ENCODE results near the gene EPB41L2. TPM values are rescaled to one million over a fixed set of nuclear protein-coding genes. Genes with fewer than 3 reads are reported as not detected.

Gene EPB41L2
- total RNA-seq, 1 experiment from 2014 or later: 91.7 TPM

DNA sequence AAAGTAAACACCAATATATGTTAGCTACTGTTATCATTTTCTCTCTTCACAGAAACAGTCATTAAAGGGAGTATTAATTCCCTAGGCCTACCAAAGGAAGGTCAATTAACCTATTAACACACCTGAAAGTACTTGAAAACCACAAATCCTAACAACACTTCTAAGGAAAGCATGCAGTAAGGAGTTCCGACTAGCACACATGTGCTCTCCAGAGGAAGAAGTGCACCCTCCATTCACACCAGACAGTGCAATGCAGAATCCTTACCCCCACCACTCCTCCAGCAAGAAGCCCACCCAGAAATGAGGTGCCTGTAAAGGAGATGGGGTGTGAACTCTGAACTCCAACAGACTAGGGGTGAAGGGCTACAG is 58.7 kb downstream of the EPB41L2 start:
- ChIA-PET POLR2A (no interaction called here), CTCF (no interaction called here)
- no TSS peak for BruUV-seq (replicated peaks)
- Mint-ChIP-seq H3K4me3 (ENCODE audit: unreplicated experiment) (no peak overlapping the region), H3K4me1 (ENCODE audit: low read depth, unreplicated experiment) (peaks cover 22% of the 10 kb centered on the region), H3K27me3 (ENCODE audit: insufficient read depth, unreplicated experiment) (no peaks in the 10 kb centered on the region), H3K9me3 (ENCODE audit: unreplicated experiment) (peaks cover 29% of the 10 kb centered on the region), H3K27ac (ENCODE audit: unreplicated experiment) (no peak overlapping the region), H3K36me3 (ENCODE audit: insufficient read depth, unreplicated experiment) (peaks cover 11% of the 10 kb centered on the region)
- Histone ChIP-seq H3K9me3 (peaks cover 20% of the 10 kb centered on the region), H3K4me1 (peaks cover 16% of the 10 kb centered on the region), H3K4me3 (ENCODE audit: low read depth, low read length) (no peak overlapping the region), H3K36me3 (ENCODE audit: control insufficient read depth, insufficient read depth, low read length) (no peaks in the 10 kb centered on the region), H3K27me3 (replicated peaks; ENCODE audit: control insufficient read depth, insufficient read depth, low read length) (no peaks in the 10 kb centered on the region)
- TF ChIP-seq, protein P1, sequence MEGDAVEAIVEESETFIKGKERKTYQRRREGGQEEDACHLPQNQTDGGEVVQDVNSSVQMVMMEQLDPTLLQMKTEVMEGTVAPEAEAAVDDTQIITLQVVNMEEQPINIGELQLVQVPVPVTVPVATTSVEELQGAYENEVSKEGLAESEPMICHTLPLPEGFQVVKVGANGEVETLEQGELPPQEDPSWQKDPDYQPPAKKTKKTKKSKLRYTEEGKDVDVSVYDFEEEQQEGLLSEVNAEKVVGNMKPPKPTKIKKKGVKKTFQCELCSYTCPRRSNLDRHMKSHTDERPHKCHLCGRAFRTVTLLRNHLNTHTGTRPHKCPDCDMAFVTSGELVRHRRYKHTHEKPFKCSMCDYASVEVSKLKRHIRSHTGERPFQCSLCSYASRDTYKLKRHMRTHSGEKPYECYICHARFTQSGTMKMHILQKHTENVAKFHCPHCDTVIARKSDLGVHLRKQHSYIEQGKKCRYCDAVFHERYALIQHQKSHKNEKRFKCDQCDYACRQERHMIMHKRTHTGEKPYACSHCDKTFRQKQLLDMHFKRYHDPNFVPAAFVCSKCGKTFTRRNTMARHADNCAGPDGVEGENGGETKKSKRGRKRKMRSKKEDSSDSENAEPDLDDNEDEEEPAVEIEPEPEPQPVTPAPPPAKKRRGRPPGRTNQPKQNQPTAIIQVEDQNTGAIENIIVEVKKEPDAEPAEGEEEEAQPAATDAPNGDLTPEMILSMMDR (IDR thresholded peaks at IDR 0.05; ENCODE audit: insufficient read depth in 1 of 2, low read depth in 1 of 2, low read length in 1 of 2, severe bottlenecking in 1 of 2, unreplicated experiment in 1 of 2): no peak
- no peak for DNase-seq
- intact Hi-C loops (cut with micrococcal nuclease; ENCODE audit: unreplicated experiment): no loop called here

DNA sequence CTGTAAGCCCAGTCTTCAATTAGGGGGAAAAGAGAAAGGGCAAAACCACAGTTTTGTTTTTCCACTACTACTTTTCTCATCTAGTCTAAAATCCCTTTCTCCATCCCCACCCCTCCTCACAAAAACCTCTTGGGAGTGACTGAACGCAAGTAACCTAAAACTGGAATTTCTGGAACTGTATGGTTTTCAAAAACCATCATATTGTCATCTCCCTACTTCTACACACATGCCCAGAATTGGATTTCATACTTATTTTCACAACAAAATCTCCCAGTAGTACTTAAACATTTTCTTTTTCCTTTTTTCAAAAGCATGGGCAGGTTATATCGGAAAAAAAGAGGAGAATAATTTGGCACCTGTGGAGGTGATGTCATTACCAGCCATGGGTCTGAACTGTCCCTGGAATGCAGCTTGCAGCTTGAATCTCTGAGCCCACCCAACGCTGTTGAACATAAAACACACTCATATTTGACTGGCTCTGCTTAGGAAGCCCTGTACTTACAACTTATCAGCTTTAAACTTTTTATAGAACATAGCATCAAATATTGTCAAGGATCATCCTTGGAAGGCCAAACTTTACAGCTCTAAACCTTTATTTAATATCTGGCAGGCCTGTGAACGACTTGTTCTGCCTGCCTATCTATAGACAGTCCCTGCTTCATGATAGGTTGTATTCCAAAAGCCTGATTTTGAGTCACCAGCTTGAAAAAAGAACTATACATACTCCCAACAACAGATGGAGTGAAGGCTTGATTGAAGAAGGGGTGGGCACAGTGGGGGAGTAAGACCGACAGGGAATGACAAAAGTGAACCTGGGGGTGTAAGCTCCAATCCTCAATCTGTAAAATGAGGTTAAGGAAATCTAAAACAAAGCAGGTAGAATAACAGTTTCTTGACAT is 59.3 kb downstream of the EPB41L2 start:
- Mint-ChIP-seq H3K27me3 (ENCODE audit: insufficient read depth, unreplicated experiment) (no peaks in the 10 kb centered on the region), H3K36me3 (ENCODE audit: insufficient read depth, unreplicated experiment) (peaks cover 10% of the 10 kb centered on the region), H3K9me3 (ENCODE audit: unreplicated experiment) (peaks cover 24% of the 10 kb centered on the region), H3K27ac (ENCODE audit: unreplicated experiment) (no peak overlapping the region), H3K4me1 (ENCODE audit: low read depth, unreplicated experiment) (peaks cover 22% of the 10 kb centered on the region), H3K4me3 (ENCODE audit: unreplicated experiment) (no peak overlapping the region)
- intact Hi-C loops (cut with micrococcal nuclease; ENCODE audit: unreplicated experiment): no loop called here
- Histone ChIP-seq H3K27me3 (replicated peaks; ENCODE audit: control insufficient read depth, insufficient read depth, low read length) (no peaks in the 10 kb centered on the region), H3K4me1 (peaks cover 16% of the 10 kb centered on the region), H3K36me3 (ENCODE audit: control insufficient read depth, insufficient read depth, low read length) (no peaks in the 10 kb centered on the region), H3K4me3 (ENCODE audit: low read depth, low read length) (no peak overlapping the region), H3K9me3 (peaks cover 20% of the 10 kb centered on the region)
- ChIA-PET POLR2A (no interaction called here), CTCF (no interaction called here)
- DNase-seq: no peak
- BruUV-seq (replicated peaks): no TSS peak
- TF ChIP-seq, protein P1 (IDR thresholded peaks at IDR 0.05; ENCODE audit: insufficient read depth in 1 of 2, low read depth in 1 of 2, low read length in 1 of 2, severe bottlenecking in 1 of 2, unreplicated experiment in 1 of 2): no peak

DNA sequence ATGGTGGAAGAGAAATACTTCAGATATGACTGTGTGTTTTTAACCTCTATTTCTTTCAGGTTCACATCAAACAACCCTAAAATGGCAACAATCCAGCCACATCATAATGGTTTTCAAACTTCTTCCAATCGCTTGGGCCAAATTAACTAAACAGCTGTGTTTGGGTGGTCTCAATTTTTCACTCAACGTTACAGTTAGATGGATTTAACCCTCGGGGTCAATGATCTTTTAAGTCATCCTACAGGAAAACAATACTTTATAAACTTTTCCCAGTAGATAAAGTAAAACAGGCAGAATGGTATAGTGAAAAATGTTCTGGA is 60.4 kb downstream of the EPB41L2 start:
- DNase-seq: no peak
- Mint-ChIP-seq H3K27me3 (ENCODE audit: insufficient read depth, unreplicated experiment) (no peaks in the 10 kb centered on the region), H3K4me3 (ENCODE audit: unreplicated experiment) (no peak overlapping the region), H3K27ac (ENCODE audit: unreplicated experiment) (no peak overlapping the region), H3K9me3 (ENCODE audit: unreplicated experiment) (peaks cover 13% of the 10 kb centered on the region), H3K4me1 (ENCODE audit: low read depth, unreplicated experiment) (peaks cover 23% of the 10 kb centered on the region), H3K36me3 (ENCODE audit: insufficient read depth, unreplicated experiment) (peaks cover 9% of the 10 kb centered on the region)
- H3K36me3 ChIP-seq (ENCODE audit: control insufficient read depth, insufficient read depth, low read length): no peaks in the 10 kb centered on the region
- H3K4me3 ChIP-seq (ENCODE audit: low read depth, low read length): no peak overlapping the region
- POLR2A ChIA-PET: no interaction called here
- TF ChIP-seq, protein P1 (IDR thresholded peaks at IDR 0.05; ENCODE audit: insufficient read depth in 1 of 2, low read depth in 1 of 2, low read length in 1 of 2, severe bottlenecking in 1 of 2, unreplicated experiment in 1 of 2): no peak
- no peaks in the 10 kb centered on the region for H3K27me3 ChIP-seq (replicated peaks; ENCODE audit: control insufficient read depth, insufficient read depth, low read length)
- no TSS peak for BruUV-seq (replicated peaks)
- peaks cover 9% of the 10 kb centered on the region for H3K9me3 ChIP-seq
- H3K4me1 ChIP-seq: peaks cover 18% of the 10 kb centered on the region
- CTCF ChIA-PET: no interaction called here
- intact Hi-C loops (cut with micrococcal nuclease; ENCODE audit: unreplicated experiment): no loop called here

Measured in Caco-2 (cell line).